GM12892 (cell line): ENCODE measurements around the gene TYW1.

Experiments
- POLR2A ChIP-seq: IDR thresholded peaks from 2 replicates; pipeline ENCODE4 v1.6.1; 2011; ENCODE audit warnings: low read depth, low read length, control low read depth
- POLR2AphosphoS5 ChIP-seq: IDR thresholded peaks from 2 replicates; pipeline ENCODE4 v1.6.1; 2011; ENCODE audit warnings: low read depth, low read length, control low read depth
- TAF1 ChIP-seq: IDR thresholded peaks from 2 replicates; pipeline ENCODE4 v1.6.1; 2011; ENCODE audit warnings: low read depth, mild to moderate bottlenecking, control low read depth, low read length, borderline replicate concordance

GRCh38 chr7:66964411-66964810 is 32.2 kb upstream of the TYW1 start:
- TF ChIP-seq POLR2A, result no peak
- no peak for TF ChIP-seq POLR2AphosphoS5
- no peak for TF ChIP-seq TAF1
